Measurements from ENCODE around the gene MKRN2OS.
A peak's percentile ranks its signal among the peaks of the same experiment; 100 is the strongest.
"Not testable (repeated sequence)": the region's sequence is repeated elsewhere in the genome, so short reads cannot be mapped to it uniquely, and the experiment has no call there.

The MKRN2OS gene

DNA sequence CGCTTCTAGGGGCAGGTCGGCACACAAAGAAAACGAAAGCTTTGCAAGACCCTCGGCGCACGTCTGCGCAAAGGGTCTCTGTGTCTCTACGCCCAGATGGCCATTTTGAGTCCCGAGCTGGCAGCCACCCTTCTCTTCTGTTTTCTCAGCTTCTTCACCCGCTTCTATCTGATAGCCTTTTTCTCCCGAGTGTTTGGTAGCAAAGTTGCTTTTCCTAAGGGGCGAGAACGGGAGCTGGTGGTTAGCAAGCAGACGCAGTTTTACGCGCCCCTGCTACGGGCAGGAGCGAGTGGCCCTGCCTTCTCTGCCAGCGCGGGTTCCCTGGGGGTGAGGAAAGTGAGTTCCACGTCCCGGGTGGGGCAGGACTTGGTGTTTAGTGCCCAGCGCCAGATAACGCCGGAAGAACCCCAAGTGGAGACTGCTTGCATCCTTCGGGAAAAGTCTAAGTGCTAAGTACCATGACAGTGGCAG, 8.7 kb upstream of the MKRN2OS start:
- H3K27ac ChIP-seq (ENCODE audit: low read length): no peak overlapping the region
- H3F3A ChIP-seq (ENCODE audit: insufficient read depth, low read length): peaks cover 7% of the 10 kb centered on the region; the same call in 1 of the 2 replicates
- no peaks in the 10 kb centered on the region for H4K20me1 ChIP-seq (ENCODE audit: insufficient read depth, low read length)
- H3K4me1 ChIP-seq (ENCODE audit: low read length): peaks cover 11% of the 10 kb centered on the region; the same call in 1 of the 2 replicates
- H3K4me3 ChIP-seq (ENCODE audit: low read length): peak overlapping the region; percentile 85
- peak overlapping the region; percentile 99 for H2AFZ ChIP-seq (ENCODE audit: low read length)
- H3K36me3 ChIP-seq (replicated peaks; ENCODE audit: insufficient read depth, low read length): no peaks in the 10 kb centered on the region
- 0 out of 2 replicates have a peak, but pooled peaks cover 6% of the 10 kb centered on the region for H3K27me3 ChIP-seq (replicated peaks; ENCODE audit: insufficient read depth, low read length)
- peak overlapping the region; percentile 40 for H3K9ac ChIP-seq (ENCODE audit: low read length)
- no peaks in the 10 kb centered on the region for H3K9me3 ChIP-seq (replicated peaks; ENCODE audit: insufficient read depth, low read length)
- TF ChIP-seq EZH2phosphoT487 (IDR thresholded peaks at IDR 0.05; ENCODE audit: low read length) (no peak), EZH2 (optimal IDR thresholded peaks at IDR 0.05; ENCODE audit: low read depth, low read length) (no peak)
- TF ChIP-seq, protein P1, sequence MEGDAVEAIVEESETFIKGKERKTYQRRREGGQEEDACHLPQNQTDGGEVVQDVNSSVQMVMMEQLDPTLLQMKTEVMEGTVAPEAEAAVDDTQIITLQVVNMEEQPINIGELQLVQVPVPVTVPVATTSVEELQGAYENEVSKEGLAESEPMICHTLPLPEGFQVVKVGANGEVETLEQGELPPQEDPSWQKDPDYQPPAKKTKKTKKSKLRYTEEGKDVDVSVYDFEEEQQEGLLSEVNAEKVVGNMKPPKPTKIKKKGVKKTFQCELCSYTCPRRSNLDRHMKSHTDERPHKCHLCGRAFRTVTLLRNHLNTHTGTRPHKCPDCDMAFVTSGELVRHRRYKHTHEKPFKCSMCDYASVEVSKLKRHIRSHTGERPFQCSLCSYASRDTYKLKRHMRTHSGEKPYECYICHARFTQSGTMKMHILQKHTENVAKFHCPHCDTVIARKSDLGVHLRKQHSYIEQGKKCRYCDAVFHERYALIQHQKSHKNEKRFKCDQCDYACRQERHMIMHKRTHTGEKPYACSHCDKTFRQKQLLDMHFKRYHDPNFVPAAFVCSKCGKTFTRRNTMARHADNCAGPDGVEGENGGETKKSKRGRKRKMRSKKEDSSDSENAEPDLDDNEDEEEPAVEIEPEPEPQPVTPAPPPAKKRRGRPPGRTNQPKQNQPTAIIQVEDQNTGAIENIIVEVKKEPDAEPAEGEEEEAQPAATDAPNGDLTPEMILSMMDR (IDR thresholded peaks at IDR 0.05; ENCODE audit: low read length): no peak
- H3K4me2 ChIP-seq (ENCODE audit: low read depth, low read length): peak overlapping the region; percentile 96
- no peaks in the 10 kb centered on the region for H3K9me2 ChIP-seq (replicated peaks; ENCODE audit: insufficient read depth, low read length)
- DNase-seq: peak; percentile 10
- H3K79me2 ChIP-seq (ENCODE audit: low read length): peaks cover 20% of the 10 kb centered on the region

DNA sequence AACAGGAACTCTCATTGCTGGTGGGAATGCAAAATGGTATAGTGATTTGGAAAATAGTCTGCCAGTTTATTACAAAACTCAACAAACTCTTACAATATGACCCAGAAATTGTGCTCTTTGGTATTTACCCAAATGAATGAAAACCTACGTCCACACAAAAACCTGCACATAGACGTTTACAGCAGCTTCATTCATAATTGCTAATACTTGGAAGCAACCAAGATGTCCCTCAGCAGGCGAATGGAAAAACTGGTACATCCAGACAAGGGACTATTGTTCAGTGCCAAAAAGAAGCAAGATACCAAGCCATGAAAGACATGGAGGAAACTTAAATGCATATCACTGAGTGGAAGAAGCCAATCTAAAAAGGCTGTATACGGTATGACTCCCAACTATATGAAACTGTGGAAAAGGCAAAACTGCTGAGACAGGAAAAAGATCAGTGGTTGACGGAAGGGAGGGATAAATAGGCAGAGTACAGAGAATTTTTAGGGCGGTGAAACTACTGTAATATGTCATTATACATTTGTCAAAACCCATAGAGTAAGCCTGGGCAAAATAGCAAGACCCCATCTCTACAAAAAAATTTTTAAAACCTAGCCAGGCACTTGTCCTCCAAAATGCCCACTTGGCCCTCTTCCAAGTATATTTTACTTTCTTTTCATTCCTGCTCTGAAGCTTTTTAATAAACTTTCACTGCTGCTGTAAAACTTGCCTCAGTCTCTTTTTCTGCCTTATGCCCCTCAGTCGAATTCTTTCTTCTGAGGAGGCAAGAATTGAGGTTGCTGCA, 4.9 kb upstream of the MKRN2OS start:
- Histone ChIP-seq H3K4me2 (ENCODE audit: low read depth, low read length) (no peak overlapping the region), H3K36me3 (replicated peaks; ENCODE audit: insufficient read depth, low read length) (no peaks in the 10 kb centered on the region), H3K9me2 (replicated peaks; ENCODE audit: insufficient read depth, low read length) (no peaks in the 10 kb centered on the region), H3K9ac (ENCODE audit: low read length) (no peak overlapping the region), H3K27me3 (replicated peaks; ENCODE audit: insufficient read depth, low read length) (0 out of 2 replicates have a peak, but pooled peaks cover 6% of the 10 kb centered on the region), H2AFZ (ENCODE audit: low read length) (no peak overlapping the region), H3K27ac (ENCODE audit: low read length) (no peak overlapping the region), H3F3A (ENCODE audit: insufficient read depth, low read length) (no peaks in the 10 kb centered on the region; the same call in 1 of the 2 replicates), H3K4me1 (ENCODE audit: low read length) (no peaks in the 10 kb centered on the region), H3K9me3 (replicated peaks; ENCODE audit: insufficient read depth, low read length) (no peaks in the 10 kb centered on the region), H4K20me1 (ENCODE audit: insufficient read depth, low read length) (no peaks in the 10 kb centered on the region), H3K4me3 (ENCODE audit: low read length) (no peak overlapping the region), H3K79me2 (ENCODE audit: low read length) (no peaks in the 10 kb centered on the region)
- no peak for TF ChIP-seq EZH2phosphoT487 (IDR thresholded peaks at IDR 0.05; ENCODE audit: low read length)
- TF ChIP-seq EZH2 (optimal IDR thresholded peaks at IDR 0.05; ENCODE audit: low read depth, low read length): no peak
- TF ChIP-seq, protein P1 (IDR thresholded peaks at IDR 0.05; ENCODE audit: low read length): no peak
- DNase-seq: no peak

DNA sequence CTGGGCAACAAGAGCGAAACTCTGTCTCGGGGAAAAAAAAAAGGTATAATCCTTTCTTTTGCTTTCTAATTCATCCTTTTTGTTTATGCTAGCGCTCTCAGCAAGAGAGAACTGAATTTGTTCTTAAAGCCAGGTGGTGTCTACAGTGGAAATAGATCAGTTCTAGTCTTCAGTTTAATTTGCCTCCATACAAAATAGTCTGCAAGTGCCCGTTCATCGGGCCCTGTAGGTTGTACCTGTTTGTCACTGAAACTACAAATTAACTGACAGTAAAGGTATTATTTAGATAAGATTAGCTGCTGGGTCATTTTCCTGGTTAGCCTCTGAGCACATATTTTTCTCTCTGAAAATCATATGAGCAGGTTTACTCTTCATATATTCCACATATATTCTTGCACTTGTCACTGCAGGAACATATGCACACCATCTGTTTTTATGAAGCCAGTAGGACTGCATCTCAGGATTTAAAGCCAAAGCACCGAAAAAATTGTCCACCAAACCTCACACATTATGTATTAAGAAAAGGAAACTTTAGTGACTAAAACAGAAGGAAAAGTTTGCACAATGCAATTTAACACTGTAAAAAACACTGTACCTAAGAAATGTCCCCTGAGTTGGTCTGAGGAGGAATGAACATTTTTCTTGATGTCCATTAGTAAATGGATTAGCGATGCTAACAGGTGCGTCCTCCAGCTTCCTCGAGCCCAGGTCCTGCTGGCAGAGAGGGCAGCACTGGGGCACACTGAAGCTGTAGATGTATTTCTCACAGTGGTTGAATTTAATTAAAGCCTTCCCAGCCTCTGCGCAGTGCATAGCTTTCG, 437 bp downstream of the MKRN2OS start:
- Histone ChIP-seq H3K4me3 (ENCODE audit: low read length) (no peak overlapping the region), H3K4me1 (ENCODE audit: low read length) (peaks cover 15% of the 10 kb centered on the region), H3K27ac (ENCODE audit: low read length) (no peak overlapping the region), H3K9me3 (replicated peaks; ENCODE audit: insufficient read depth, low read length) (no peaks in the 10 kb centered on the region), H4K20me1 (ENCODE audit: insufficient read depth, low read length) (no peaks in the 10 kb centered on the region), H3F3A (ENCODE audit: insufficient read depth, low read length) (peaks cover 7% of the 10 kb centered on the region), H3K9ac (ENCODE audit: low read length) (no peak overlapping the region), H3K9me2 (replicated peaks; ENCODE audit: insufficient read depth, low read length) (no peaks in the 10 kb centered on the region), H3K4me2 (ENCODE audit: low read depth, low read length) (no peak overlapping the region), H2AFZ (ENCODE audit: low read length) (no peak overlapping the region), H3K27me3 (replicated peaks; ENCODE audit: insufficient read depth, low read length) (no peaks in the 10 kb centered on the region), H3K36me3 (replicated peaks; ENCODE audit: insufficient read depth, low read length) (no peaks in the 10 kb centered on the region; the same call in 1 of the 2 replicates), H3K79me2 (ENCODE audit: low read length) (no peaks in the 10 kb centered on the region)
- no peak for DNase-seq
- TF ChIP-seq EZH2 (optimal IDR thresholded peaks at IDR 0.05; ENCODE audit: low read depth, low read length): no peak
- TF ChIP-seq, protein P1 (IDR thresholded peaks at IDR 0.05; ENCODE audit: low read length): no peak
- TF ChIP-seq EZH2phosphoT487 (IDR thresholded peaks at IDR 0.05; ENCODE audit: low read length): no peak

DNA sequence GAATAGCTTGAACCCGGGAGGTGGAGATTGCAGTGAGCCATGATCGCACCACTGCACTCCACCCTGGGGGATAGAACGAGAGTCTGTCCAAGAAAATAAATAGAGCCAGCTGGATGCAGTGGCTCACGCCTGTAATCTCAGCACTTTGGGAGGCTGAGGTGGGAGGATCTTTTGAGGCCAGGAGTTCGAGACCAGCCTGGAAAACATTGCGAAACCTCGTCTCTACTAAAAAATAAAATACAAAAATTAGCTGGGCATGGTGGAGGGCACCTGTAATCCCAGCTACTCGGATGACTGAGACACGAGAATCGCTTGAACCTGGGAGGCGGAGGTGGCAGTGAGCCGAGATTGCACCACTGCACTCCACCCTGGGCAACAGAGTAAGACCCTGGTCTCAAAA, 1.8 kb downstream of the MKRN2OS start:
- not testable (repeated sequence) for H3K27ac ChIP-seq (ENCODE audit: low read length); DNase-seq

More for the DNA sequence above, 1.8 kb downstream of the MKRN2OS start:
- not testable (repeated sequence) for H3F3A ChIP-seq (ENCODE audit: insufficient read depth, low read length); H3K27me3 ChIP-seq (replicated peaks; ENCODE audit: insufficient read depth, low read length); H3K9me3 ChIP-seq (replicated peaks; ENCODE audit: insufficient read depth, low read length); H2AFZ ChIP-seq (ENCODE audit: low read length); H3K9ac ChIP-seq (ENCODE audit: low read length); H4K20me1 ChIP-seq (ENCODE audit: insufficient read depth, low read length); H3K9me2 ChIP-seq (replicated peaks; ENCODE audit: insufficient read depth, low read length); H3K4me3 ChIP-seq (ENCODE audit: low read length); H3K79me2 ChIP-seq (ENCODE audit: low read length); H3K36me3 ChIP-seq (replicated peaks; ENCODE audit: insufficient read depth, low read length); H3K4me2 ChIP-seq (ENCODE audit: low read depth, low read length)
- H3K4me1 ChIP-seq (ENCODE audit: low read length): peaks cover 15% of the 10 kb centered on the region
